Measurements from ENCODE around the gene ELMO1.
"Not testable (repeated sequence)": the region's sequence is repeated elsewhere in the genome, so short reads cannot be mapped to it uniquely, and the experiment has no call there.

Gene ELMO1

DNA sequence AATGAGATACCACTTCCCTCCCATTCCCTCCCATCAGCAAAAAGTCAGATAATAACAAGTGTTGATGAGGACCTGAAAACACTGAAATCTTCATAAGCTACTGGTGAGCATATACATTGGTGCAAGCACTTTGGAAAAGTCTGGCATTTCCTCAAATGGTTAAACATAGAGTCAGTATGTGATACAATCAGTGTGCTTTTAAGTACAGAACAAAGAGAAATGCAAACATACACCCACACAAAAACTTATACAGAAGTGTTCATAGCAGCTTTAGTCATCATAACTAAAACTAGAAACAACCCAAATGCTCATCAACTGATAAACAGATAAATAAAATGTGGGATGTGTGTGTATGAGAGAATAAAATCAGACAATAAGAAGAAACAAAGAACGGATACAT, 261.9 kb downstream of the ELMO1 start:
- no peak for DNase-seq (ENCODE audit: low spot score)

GRCh38 chr7:37181550-37181932, 267.1 kb downstream of the ELMO1 start:
- DNase-seq (ENCODE audit: low spot score) = no peak

DNA sequence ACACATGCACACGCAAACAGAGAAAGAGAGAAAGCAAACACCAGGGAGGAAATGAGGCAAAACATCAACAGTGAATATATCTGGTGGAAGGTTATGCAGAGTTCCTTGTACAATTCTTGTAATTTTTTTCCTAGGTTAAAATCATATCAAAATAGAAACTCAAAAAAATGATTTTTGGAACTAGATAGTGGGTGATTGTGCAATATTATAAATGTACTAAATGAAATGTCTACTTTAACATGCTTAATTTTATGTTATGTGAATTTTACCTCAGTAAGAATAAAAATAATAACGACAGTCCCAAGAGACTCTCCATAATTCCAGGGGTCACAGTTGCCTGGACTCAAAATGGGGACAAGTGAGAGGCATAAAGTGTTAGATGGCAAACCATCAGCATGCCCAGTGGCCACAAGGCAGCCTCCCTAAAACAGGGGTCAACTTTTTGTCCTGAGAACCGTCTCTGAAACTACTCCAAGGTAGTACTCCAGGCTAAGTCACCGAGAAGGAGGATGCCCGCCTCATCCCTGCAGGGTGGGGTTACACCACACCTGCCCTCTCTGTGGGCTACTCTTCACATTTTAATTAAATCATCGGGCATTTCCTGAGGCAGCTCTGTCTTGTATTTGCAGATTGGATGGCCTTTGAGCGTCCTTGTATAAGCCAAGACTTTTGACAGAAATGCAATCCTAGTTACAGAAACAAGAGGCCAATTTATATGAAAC, 267.7 kb downstream of the ELMO1 start:
- DNase-seq (ENCODE audit: low spot score) = no peak

DNA sequence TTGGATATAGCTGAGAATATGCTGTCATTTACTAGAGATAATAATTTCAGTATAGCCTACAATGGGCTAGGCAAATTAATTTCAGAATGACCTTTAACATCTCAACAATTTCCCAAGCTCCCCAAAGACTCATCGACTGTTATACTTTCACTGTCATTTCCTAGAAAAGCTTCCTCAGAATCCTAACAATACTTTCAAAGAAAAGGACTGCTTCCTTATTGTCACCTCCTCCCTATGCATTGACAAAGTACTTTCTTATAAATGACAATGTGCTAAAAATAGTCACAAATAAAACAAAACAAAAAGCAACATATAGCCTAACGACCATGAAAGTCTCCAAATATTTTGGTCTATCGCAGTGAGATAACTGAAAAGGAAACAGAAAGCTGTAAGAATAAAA, 272.6 kb downstream of the ELMO1 start:
- DNase-seq (ENCODE audit: low spot score) = no peak

DNA sequence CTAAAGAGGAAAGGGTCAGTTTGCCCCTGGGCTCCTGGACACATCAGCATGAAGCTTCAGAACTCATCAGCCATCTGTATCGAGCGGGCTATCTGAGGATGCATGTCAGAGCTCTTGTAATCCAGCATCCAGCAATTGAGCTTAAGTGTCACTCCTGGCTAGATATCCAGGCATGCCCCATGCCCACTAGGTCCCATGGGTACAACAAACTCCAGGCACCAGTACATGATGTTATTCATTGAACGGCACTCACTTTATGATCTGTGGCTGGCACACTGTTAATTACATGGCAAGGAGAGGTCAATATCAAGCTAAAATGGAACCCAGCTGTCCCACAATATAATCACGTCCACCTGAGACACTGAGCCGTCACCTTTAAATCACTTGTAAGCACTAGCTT, 274.2 kb downstream of the ELMO1 start:
- no peak for DNase-seq (ENCODE audit: low spot score)

DNA sequence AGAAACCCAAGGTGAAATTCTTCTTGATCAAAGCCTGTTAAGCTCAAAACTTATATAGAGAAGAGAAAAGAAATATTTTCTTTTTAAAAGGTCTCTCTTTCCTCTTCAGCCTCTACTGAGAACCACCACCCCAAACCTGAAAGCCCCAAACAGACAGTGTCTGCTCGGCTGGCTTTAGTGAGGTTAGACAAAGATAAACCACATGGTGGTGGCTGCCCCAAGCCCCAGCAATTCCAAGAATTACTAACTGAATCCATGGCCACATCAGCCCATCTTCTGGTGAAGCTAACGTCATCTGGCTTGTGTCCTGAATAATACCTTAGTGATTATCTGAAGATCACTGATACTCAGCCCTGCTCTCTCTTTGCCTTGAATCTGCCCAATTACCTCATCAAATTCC, 275.0 kb downstream of the ELMO1 start:
- DNase-seq (ENCODE audit: low spot score) = no peak

DNA sequence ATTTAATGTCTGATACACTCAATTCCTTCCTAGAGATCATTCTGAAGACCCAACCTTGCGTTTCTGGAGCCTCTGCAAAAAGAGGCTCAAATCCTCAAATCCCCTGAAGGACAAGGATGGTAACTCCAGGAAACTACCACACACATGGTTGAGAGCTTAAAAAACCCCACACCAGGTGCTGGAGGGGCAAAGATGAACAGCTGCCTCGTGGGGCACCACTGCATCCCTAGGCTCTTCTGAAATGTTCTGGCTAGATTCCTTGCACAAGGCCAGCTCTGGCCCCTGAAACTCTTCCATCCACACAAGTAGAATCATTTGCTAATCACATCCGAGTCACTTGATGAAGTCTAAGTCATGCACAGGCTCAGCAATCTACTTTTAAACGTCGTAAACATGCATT, 286.6 kb downstream of the ELMO1 start:
- no peak for DNase-seq (ENCODE audit: low spot score)

DNA sequence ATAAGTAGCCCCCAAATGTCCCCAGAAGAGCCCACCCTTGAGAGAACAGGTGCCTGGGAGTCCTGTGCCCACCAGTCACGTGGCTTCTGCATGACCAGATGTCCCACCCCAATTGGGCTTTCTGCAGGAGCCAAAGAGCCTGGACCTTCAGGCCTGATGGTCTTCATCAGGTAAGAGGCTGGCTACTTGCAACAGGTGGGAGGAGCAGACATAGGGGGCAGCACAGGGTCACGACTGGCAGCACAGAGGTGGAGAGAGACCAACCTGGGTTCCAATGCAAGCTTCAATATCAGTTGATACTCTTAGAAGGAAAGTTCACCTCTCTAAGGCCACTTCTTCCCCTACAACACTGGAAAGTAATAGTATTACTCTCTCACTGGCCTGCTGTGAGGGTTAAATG, 288.0 kb downstream of the ELMO1 start:
- no peak for DNase-seq (ENCODE audit: low spot score)

DNA sequence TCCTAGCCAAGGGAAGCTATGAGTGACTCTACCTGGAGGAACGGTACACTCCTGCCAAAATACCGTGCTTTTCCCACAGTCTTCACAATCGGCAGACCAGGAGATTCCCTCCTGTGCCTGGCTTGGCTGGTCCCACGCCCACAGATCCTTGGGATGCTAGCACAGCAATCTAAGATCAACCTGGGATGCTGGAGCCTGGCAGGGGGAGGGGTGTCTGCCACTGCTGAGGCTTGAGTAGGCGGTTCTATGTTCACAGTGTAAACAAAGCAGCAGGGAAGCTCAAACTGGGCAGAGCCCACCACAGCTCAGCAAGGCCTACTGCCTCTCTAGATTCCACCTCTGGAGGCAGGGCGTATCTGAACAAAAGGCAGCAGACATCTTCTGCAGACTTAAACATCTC, 295.3 kb downstream of the ELMO1 start:
- no peak for DNase-seq (ENCODE audit: low spot score)

- no peak for DNase-seq (ENCODE audit: low spot score)
These were observed 296.8 kb downstream of the ELMO1 start for GRCh38 chr7:37151741-37152413.

DNA sequence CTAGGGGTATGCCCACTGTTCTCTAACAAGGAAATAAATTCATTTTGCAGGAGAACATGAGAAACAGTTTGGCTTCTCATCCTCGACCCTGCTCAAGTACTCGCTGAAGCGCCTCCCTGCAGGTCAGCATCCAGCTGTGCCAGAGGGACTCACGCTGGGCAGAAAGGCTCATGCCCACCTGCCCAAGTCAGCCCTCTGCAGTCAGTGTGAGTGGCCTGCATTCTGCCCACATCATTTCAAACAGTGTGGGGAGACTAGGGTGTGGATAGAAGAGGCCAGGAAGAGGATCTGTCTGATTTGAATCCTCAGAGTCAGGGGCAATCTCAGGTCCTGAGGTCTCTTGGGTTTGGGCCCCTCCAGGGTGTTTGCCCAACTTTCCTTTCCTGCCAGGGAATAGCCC, 297.8 kb downstream of the ELMO1 start:
- DNase-seq (ENCODE audit: low spot score) = no peak

- DNase-seq (ENCODE audit: low spot score) = no peak
These were observed 298.5 kb downstream of the ELMO1 start for GRCh38 chr7:37150180-37150579.

DNA sequence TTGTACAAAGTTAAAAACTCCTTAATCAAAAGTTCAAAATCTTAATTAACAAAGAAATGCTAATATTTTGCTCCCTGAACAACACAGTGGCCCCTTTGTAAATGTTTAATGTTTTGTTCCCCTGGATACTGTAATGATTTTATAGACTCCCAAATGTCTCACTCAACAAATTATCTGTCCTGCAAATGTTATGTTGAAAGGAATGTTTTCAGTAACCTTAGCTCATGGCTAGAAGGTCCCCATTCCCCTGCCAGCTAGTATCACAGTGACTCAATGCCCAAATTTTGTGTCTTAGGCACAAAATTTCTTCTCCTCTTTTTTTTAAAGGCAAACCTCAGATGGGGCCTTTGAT, 298.9 kb downstream of the ELMO1 start:
- no peak for DNase-seq (ENCODE audit: low spot score)

GRCh38 chr7:37149051-37149772, 299.5 kb downstream of the ELMO1 start:
- no peak for DNase-seq (ENCODE audit: low spot score)

DNA sequence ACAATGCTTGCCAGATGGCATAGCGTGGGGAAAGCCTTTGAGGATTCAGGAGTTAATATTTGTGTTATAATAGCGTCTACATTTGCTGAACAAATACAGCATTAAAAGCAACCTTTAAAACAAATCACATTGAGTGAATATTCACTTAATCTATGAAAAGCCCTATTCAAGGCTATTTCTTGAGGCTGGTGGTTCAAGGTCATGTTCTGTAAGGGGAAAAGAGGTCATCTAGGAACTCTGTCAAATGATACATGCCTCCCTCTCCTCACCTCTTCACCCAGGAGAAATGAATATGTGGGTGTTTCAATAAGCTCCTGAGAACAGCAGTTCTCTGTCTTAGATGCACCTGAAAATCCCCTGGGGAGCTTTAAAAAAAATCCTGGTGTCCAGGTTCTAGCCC, 303.0 kb downstream of the ELMO1 start:
- DNase-seq (ENCODE audit: low spot score) = no peak

DNA sequence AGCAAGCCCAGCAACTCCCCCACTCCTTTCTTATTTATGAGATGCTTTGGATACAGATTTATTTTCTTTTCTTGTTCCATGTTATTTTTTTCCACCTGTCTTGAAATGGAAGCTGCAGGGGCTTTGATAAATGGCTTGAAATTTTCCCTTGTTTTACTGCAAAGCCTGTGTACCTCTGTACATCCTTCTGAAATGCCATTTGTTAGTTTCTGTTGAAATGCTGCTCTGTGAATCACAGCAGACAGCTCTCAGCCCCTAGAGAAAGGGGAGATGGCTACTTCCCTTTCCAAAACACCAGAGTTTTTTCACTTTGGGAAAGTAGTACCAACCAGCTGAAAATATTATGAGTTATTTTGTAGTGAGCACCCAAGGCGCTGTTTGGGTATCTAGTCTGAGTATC, 304.2 kb downstream of the ELMO1 start:
- no peak for DNase-seq (ENCODE audit: low spot score)

GRCh38 chr7:37142958-37143357, 305.7 kb downstream of the ELMO1 start:
- no peak for DNase-seq (ENCODE audit: low spot score)

- no peak for DNase-seq (ENCODE audit: low spot score)
These were observed 306.9 kb downstream of the ELMO1 start for GRCh38 chr7:37141742-37142141.

- DNase-seq (ENCODE audit: low spot score) = not testable (repeated sequence)
These were observed 314.8 kb downstream of the ELMO1 start for GRCh38 chr7:37133902-37134301.

GRCh38 chr7:37131855-37132254, 316.8 kb downstream of the ELMO1 start:
- DNase-seq (ENCODE audit: low spot score) = no peak

DNA sequence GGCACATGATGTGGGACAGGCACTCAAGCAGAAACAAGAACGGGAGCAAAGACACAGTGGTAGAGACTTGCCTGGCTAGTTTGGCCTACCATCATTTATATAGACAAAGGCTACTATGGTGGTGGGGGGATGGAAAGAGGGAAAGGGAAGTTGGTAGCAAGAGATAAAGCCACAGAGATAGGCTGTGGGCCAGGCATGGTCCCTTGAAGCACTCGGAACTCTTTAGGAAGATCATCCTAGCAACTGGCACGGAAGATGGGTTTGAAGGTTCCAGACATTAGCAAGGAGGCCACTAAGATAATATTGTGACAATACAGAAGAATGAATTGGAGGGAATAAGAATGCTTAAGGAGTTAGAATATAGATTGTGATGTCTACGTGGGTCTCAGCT, 319.6 kb downstream of the ELMO1 start:
- DNase-seq (ENCODE audit: low spot score) = no peak

GRCh38 chr7:37128327-37129034, 320.2 kb downstream of the ELMO1 start:
- no peak for DNase-seq (ENCODE audit: low spot score)

Data from iPS-NIHi11 (cell line).